HepG2 (cell line): Measurements from ENCODE around the gene TULP4. TPM values are rescaled to one million over a fixed set of nuclear protein-coding genes. Genes with fewer than 3 reads are reported as not detected.

Experiments
- ZNF407 ChIP-seq: sonication (generic); formaldehyde crosslinking; IDR thresholded peaks from one replicate; pipeline ENCODE4 v1.5.1; 2020; ENCODE audit warnings: mild to moderate bottlenecking, missing genetic modification reagents; ENCODE audit errors: not compliant biosample characterization
- polyA plus RNA-seq, 8 experiments: library from polyadenylated mRNA; depleted of rRNA in 3 of 8; stranded (reverse) in 7 of 8; unstranded in 1 of 8; fragments of >200 nt; fragmentation: Illumina TruSeq in 4 of 8; extraction: Trizol in 4 of 8; gene quantifications; 2 replicates each; pipeline versions ENCODE4 v1.2.1 to v1.2.3, GENCODE V29; 2011 to 2016; ENCODE audit warnings: low read depth in 4 of 8, missing spikeins in 1 of 8, mixed read lengths in 1 of 8; ENCODE audit not compliant: insufficient read depth in 1 of 8
- total RNA-seq, 5 experiments: library from RNA; depleted of rRNA; stranded (reverse); fragments of >200 nt; fragmentation: Illumina TruSeq; extraction: Trizol; gene quantifications; 2 replicates each; pipeline ENCODE4 v1.2.3, GENCODE V29; 2016; ENCODE audit warnings: low read depth in 1 of 5

Gene TULP4
- total and polyA plus RNA-seq, 2 of the 13 experiments (the other 11 are each of a cell fraction or from before 2014, with no cell fraction given), result 21.1 to 122 TPM

- TF ChIP-seq ZNF407, result peak; percentile 5
Observed at GRCh38 chr6:158559895-158560835, 247.9 kb downstream of the TULP4 start, which contains the start of gene TMEM181 (continued).
